GM12874 (cell line): ENCODE results near the gene MAP2K1.

ENCODE experiments used
- TF ChIP-seq, protein P1 (sequence below): IDR thresholded peaks from 2 replicates; pipeline ENCODE4 v1.5.1; 2011; ENCODE audit warnings: low read depth, mild to moderate bottlenecking, control low read depth, low read length, moderate library complexity; ENCODE audit not compliant: insufficient read depth

Gene MAP2K1

DNA sequence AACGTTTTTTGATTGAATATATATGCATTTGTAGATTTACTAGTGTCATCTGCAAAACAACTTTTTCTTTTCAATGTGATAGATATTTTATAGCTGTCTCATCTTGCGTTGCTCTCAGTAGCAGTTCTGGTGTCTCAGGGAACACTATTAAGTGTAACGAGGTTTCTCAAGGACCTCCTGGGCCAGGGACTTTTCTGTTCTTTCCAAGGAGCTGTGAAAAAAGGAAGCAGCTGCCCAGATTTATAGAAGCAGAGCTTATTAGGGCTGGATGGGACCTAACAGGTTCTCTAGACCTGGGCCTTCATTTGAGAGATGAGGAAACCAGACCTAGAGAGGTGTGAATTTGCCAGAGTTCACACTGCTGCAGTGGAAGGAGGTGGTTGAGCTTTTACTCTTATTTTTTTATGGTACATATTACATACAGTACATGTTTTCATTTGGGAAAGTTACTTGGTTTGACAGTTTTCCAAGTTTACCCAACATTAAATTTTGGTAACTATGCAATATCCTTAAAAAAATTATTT, 16.1 kb downstream of the MAP2K1 start:
- TF ChIP-seq, protein P1, sequence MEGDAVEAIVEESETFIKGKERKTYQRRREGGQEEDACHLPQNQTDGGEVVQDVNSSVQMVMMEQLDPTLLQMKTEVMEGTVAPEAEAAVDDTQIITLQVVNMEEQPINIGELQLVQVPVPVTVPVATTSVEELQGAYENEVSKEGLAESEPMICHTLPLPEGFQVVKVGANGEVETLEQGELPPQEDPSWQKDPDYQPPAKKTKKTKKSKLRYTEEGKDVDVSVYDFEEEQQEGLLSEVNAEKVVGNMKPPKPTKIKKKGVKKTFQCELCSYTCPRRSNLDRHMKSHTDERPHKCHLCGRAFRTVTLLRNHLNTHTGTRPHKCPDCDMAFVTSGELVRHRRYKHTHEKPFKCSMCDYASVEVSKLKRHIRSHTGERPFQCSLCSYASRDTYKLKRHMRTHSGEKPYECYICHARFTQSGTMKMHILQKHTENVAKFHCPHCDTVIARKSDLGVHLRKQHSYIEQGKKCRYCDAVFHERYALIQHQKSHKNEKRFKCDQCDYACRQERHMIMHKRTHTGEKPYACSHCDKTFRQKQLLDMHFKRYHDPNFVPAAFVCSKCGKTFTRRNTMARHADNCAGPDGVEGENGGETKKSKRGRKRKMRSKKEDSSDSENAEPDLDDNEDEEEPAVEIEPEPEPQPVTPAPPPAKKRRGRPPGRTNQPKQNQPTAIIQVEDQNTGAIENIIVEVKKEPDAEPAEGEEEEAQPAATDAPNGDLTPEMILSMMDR: no peak

DNA sequence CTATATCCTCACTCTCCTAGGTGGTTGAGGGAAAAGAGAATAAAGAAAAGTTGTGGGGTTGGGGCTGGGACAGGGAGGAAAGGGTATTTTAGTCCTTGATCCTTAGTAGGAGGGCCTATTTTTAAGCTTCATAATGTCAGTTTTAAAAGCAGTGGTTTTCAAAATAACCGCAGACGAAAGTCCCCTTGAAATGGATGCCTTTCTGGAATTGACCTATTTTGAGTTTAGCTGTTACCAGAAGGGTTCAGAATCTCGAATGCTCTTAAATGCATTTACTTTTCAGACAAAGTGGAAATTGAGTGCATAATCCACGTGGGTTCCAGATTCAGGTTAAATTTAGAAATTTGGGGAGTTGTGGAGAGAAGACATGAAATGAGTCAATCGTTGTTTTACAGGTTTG, 16.6 kb downstream of the MAP2K1 start:
- TF ChIP-seq, protein P1: no peak

- TF ChIP-seq, protein P1: no peak
Measured at GRCh38 chr15:66404122-66404521, 17.4 kb downstream of the MAP2K1 start.

GRCh38 chr15:66404532-66404931, 17.8 kb downstream of the MAP2K1 start:
- TF ChIP-seq, protein P1: peak; percentile 15; the same call in 1 of the 2 replicates

GRCh38 chr15:66405007-66405406, 18.3 kb downstream of the MAP2K1 start:
- TF ChIP-seq, protein P1: no peak

DNA sequence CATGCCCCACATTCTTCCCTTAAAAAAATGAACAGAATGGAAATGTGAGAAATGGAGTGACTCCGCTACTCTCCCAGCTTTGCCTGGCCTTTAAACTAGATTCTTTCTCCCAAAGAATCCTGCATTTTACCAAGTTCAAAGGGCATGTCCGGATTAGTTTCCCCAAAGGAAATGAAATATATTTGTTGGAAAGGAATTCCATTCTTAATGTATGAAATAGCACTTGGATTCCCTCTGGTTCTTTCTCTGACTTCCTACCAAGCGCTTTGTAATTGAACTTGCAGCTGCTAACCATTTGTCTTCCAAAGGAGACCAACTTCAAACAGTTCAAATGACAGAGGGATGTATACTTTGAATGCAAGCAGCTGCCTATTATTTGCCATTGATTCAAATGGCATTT, 18.9 kb downstream of the MAP2K1 start:
- TF ChIP-seq, protein P1: no peak

DNA sequence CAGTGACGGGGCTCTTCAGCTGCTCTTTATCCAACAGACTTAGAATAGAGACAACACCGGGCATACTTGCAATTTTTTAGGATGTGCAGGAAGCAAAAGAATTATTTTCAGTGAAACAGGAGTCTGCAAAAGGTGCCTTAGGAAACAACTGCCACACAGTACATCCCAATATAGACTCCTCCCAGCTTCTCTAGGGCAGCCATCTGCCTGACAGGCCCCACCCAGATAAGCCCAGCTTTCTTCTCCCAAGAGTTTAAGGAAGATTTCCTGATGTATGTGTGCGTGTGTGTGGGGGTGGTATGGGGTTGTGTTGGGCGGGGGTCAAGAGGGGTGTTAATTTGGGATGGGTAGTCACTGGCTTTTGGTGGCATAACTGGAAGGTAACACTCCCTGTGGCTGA, 21.5 kb downstream of the MAP2K1 start:
- TF ChIP-seq, protein P1: no peak
